ENCODE measurements around the gene LDB3.

Gene LDB3

DNA sequence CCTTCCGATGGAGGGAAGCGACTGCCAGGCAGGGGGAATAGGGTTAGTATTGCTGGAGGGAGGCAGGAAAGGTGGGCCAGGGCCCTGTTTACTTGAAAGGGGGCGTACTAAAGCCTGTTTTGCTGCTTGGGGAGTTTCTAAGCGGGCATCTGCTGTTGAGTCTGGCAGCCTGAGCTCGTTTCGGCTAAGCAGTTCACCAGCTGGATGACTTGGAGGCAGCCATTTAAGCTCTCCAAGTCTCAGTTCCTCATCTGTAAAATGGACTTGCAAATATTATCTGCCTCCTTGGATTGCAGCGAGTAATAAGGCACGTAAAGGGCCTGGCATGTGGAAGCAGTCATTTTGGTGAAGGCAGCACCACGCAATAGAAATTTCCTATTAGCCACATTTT lies 44.0 kb downstream of the LDB3 start:
- peak overlapping the region; percentile 94 for H3K27ac ChIP-seq (ENCODE audit: low read depth, low read length)
- no peaks in the 10 kb centered on the region for H3K9me3 ChIP-seq (ENCODE audit: low read length)
- peaks cover 23% of the 10 kb centered on the region for H3K4me1 ChIP-seq (ENCODE audit: insufficient read depth, low read length)
- H3K27me3 ChIP-seq (ENCODE audit: control insufficient read depth in 1 of 2, insufficient read depth in 2 of 2, low read length in 2 of 2): no peaks in the 10 kb centered on the region
- H3K4me3 ChIP-seq (ENCODE audit: low read depth in 1 of 2, low read length in 2 of 2): peak overlapping the region; percentile 49 to 67
- H3K9ac ChIP-seq (ENCODE audit: low read length): peak overlapping the region; percentile 83
- peaks cover 43% of the 10 kb centered on the region for H3K36me3 ChIP-seq (ENCODE audit: insufficient read depth, low read length)

DNA sequence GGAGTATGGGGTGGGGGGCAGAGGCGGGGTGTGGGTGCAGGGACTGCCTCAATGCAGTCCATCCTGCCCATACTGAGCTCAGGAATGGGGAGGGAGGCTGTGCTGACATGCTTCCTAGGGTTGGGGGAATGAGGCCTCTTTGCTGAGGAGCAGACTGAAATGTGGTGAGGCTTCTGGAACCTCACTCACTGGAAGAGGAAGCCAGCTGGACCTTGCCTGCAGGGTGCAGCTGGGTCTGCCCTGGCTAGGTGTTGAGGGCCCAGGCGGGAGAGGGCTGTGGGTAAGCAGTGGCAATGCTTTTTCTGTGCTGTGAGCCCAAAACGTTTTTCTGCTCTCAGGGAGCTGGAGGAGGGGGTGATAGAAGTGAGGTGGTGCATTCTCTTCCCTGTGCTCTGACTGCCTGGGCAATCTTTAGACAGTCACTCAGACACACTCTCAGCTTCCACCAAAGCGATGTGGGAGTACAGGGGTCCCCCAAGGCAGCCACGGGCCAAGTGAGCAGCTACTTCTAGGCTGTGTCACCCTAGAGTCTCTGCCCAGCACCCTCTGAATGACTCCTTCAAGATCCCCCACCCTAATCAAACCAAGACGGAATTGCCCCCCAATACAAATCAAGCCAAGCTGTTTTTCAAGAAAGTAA lies 47.0 kb downstream of the LDB3 start:
- Histone ChIP-seq H3K9me3 (ENCODE audit: low read length) (no peaks in the 10 kb centered on the region), H3K27ac (ENCODE audit: low read depth, low read length) (no peak overlapping the region), H3K36me3 (ENCODE audit: insufficient read depth, low read length) (peaks cover 41% of the 10 kb centered on the region), H3K4me3 (ENCODE audit: low read depth in 1 of 2, low read length in 2 of 2) (no peak overlapping the region), H3K4me1 (ENCODE audit: insufficient read depth, low read length) (peaks cover 23% of the 10 kb centered on the region), H3K9ac (ENCODE audit: low read length) (no peak overlapping the region), H3K27me3 (ENCODE audit: control insufficient read depth in 1 of 2, insufficient read depth in 2 of 2, low read length in 2 of 2) (no peaks in the 10 kb centered on the region)

DNA sequence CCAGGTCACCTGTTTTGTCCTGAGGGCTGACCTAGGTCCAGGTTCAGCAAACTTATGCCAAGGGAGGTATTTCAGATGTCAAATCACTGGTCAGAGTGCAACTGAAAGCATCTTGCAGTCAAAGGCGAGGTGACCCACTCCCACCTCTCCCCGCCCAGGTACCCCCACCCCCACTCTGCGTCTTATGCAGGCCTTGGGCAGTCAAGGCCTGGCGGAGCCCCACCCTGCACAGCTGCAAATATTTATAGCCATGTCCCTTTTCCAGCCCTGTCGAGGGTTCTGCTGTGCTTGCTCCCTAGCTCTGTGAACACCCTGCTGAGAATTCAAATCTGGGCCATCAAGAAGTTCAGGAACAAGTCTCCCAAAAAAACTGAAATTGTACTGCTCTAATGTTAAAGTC lies 47.5 kb downstream of the LDB3 start:
- H3K27ac ChIP-seq (ENCODE audit: low read depth, low read length): no peak overlapping the region
- H3K36me3 ChIP-seq (ENCODE audit: insufficient read depth, low read length): peaks cover 46% of the 10 kb centered on the region
- no peak overlapping the region for H3K4me3 ChIP-seq (ENCODE audit: low read depth in 1 of 2, low read length in 2 of 2)
- H3K27me3 ChIP-seq (ENCODE audit: control insufficient read depth in 1 of 2, insufficient read depth in 2 of 2, low read length in 2 of 2): no peaks in the 10 kb centered on the region
- H3K9me3 ChIP-seq (ENCODE audit: low read length): no peaks in the 10 kb centered on the region
- H3K4me1 ChIP-seq (ENCODE audit: insufficient read depth, low read length): peaks cover 18% of the 10 kb centered on the region
- no peak overlapping the region for H3K9ac ChIP-seq (ENCODE audit: low read length)

DNA sequence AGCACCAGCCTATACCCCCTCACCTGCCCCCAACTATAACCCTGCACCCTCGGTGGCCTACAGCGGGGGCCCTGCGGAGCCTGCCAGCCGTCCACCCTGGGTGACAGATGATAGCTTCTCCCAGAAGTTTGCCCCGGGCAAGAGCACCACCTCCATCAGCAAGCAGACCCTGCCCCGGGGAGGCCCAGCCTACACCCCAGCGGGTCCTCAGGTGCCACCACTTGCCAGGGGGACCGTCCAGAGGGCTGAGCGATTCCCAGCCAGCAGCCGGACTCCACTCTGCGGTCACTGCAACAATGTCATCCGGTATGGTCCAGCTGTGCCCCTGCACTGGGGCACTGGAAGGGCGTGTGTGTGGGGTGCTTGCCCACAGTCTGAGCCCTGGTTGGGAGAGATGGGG lies 48.2 kb downstream of the LDB3 start:
- H3K4me1 ChIP-seq (ENCODE audit: insufficient read depth, low read length): peaks cover 16% of the 10 kb centered on the region
- H3K36me3 ChIP-seq (ENCODE audit: insufficient read depth, low read length): peaks cover 53% of the 10 kb centered on the region
- H3K27me3 ChIP-seq (ENCODE audit: control insufficient read depth in 1 of 2, insufficient read depth in 2 of 2, low read length in 2 of 2): no peaks in the 10 kb centered on the region
- no peak overlapping the region for H3K4me3 ChIP-seq (ENCODE audit: low read depth in 1 of 2, low read length in 2 of 2)
- H3K9ac ChIP-seq (ENCODE audit: low read length): no peak overlapping the region
- no peak overlapping the region for H3K27ac ChIP-seq (ENCODE audit: low read depth, low read length)
- H3K9me3 ChIP-seq (ENCODE audit: low read length): no peaks in the 10 kb centered on the region

DNA sequence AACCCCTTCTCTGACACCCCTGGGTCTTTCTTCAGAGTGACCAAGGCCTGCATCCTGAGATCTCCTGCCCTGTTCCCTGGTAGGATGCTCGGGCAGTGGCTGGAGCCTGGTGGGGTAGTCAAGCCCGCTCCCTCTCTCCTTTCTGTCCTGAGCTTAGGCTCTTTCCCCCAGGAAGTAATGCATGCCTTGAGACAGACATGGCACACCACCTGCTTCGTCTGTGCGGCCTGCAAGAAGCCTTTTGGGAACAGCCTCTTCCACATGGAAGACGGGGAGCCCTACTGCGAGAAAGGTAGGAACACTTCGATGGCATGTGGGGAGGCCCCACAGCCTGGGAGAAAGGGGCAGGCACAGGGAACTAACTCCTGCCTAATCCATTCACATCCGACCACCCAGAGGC lies 50.2 kb downstream of the LDB3 start:
- no peak overlapping the region for H3K9ac ChIP-seq (ENCODE audit: low read length)

DNA sequence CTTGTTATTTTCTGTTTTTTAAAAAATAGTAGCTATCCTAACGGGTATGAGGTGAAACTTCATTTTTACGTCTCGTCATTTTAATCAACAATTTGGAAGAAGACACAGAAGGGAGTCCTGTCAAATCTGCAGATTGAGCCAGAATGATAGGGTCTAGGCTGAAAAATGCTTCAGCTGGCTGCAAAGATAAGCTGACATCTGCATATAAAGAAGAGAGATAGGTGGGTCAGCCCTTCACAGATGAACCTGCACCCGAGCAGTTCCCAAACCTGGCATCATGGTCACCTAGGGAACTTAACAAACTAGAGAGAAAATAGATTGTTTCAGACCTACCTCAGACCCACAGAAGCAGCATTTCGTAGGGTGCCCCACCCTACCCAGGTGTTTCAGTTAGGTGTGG lies 52.9 kb downstream of the LDB3 start:
- Histone ChIP-seq H3K9me3 (ENCODE audit: low read length) (no peaks in the 10 kb centered on the region), H3K36me3 (ENCODE audit: insufficient read depth, low read length) (peaks cover 56% of the 10 kb centered on the region), H3K27ac (ENCODE audit: low read depth, low read length) (no peak overlapping the region), H3K9ac (ENCODE audit: low read length) (no peak overlapping the region), H3K4me3 (ENCODE audit: low read depth in 1 of 2, low read length in 2 of 2) (no peak overlapping the region), H3K27me3 (ENCODE audit: control insufficient read depth in 1 of 2, insufficient read depth in 2 of 2, low read length in 2 of 2) (no peaks in the 10 kb centered on the region), H3K4me1 (ENCODE audit: insufficient read depth, low read length) (peaks cover 6% of the 10 kb centered on the region)

More for the DNA sequence above, 50.2 kb downstream of the LDB3 start:
- H3K4me1 ChIP-seq (ENCODE audit: insufficient read depth, low read length): peaks cover 11% of the 10 kb centered on the region
- H3K27ac ChIP-seq (ENCODE audit: low read depth, low read length): no peak overlapping the region
- H3K4me3 ChIP-seq (ENCODE audit: low read depth in 1 of 2, low read length in 2 of 2): no peak overlapping the region
- H3K36me3 ChIP-seq (ENCODE audit: insufficient read depth, low read length): peaks cover 54% of the 10 kb centered on the region
- H3K9me3 ChIP-seq (ENCODE audit: low read length): no peaks in the 10 kb centered on the region
- H3K27me3 ChIP-seq (ENCODE audit: control insufficient read depth in 1 of 2, insufficient read depth in 2 of 2, low read length in 2 of 2): no peaks in the 10 kb centered on the region

DNA sequence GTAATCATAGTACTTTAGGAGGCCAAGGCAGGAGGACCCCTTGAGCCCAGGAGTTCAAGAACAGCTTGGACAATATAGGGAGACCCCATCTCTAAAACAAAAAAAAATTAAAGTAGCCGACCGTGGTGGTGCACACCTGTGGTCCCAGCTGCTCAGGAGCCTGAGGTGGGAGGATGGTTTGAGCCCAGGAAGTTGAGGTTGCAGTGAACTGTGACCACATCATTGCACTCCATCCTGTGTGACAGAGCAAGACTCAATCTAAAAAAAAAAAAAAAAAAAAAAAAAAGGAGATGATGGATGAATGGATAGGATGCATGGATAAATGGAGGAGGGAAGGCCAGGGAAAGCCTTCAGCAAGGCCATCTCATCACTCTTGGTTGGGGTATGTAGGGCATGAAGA lies 54.7 kb downstream of the LDB3 start:
- peaks cover 9% of the 10 kb centered on the region for H3K4me1 ChIP-seq (ENCODE audit: insufficient read depth, low read length)
- no peak overlapping the region for H3K27ac ChIP-seq (ENCODE audit: low read depth, low read length)

DNA sequence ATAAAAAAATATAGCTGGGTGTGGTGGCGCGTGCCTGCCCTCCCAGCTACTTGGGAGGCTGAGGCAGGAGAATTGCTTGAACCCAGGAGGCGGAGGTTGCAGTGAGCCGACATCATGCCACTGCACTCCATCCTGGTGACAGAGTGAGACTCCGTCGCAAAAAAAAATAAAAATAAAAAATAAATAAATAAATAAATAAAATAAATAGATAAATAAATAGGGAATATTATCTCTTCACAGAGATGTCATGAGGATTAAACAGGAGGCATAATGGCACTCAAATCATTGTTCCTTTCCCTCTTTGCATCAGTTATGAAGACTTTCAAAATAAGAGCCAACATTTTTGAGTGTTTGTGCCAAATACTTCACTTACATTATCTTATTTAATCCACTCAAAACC lies 56.1 kb downstream of the LDB3 start:
- Histone ChIP-seq H3K4me1 (ENCODE audit: insufficient read depth, low read length) (peaks cover 13% of the 10 kb centered on the region), H3K36me3 (ENCODE audit: insufficient read depth, low read length) (peaks cover 38% of the 10 kb centered on the region), H3K9ac (ENCODE audit: low read length) (no peak overlapping the region), H3K27me3 (ENCODE audit: control insufficient read depth in 1 of 2, insufficient read depth in 2 of 2, low read length in 2 of 2) (no peaks in the 10 kb centered on the region), H3K27ac (ENCODE audit: low read depth, low read length) (no peak overlapping the region), H3K9me3 (ENCODE audit: low read length) (no peaks in the 10 kb centered on the region), H3K4me3 (ENCODE audit: low read depth in 1 of 2, low read length in 2 of 2) (no peak overlapping the region)

More for the DNA sequence above, 54.7 kb downstream of the LDB3 start:
- Histone ChIP-seq H3K27me3 (ENCODE audit: control insufficient read depth in 1 of 2, insufficient read depth in 2 of 2, low read length in 2 of 2) (no peaks in the 10 kb centered on the region), H3K36me3 (ENCODE audit: insufficient read depth, low read length) (peaks cover 53% of the 10 kb centered on the region), H3K9me3 (ENCODE audit: low read length) (no peaks in the 10 kb centered on the region), H3K4me3 (ENCODE audit: low read depth in 1 of 2, low read length in 2 of 2) (no peak overlapping the region), H3K9ac (ENCODE audit: low read length) (no peak overlapping the region)

DNA sequence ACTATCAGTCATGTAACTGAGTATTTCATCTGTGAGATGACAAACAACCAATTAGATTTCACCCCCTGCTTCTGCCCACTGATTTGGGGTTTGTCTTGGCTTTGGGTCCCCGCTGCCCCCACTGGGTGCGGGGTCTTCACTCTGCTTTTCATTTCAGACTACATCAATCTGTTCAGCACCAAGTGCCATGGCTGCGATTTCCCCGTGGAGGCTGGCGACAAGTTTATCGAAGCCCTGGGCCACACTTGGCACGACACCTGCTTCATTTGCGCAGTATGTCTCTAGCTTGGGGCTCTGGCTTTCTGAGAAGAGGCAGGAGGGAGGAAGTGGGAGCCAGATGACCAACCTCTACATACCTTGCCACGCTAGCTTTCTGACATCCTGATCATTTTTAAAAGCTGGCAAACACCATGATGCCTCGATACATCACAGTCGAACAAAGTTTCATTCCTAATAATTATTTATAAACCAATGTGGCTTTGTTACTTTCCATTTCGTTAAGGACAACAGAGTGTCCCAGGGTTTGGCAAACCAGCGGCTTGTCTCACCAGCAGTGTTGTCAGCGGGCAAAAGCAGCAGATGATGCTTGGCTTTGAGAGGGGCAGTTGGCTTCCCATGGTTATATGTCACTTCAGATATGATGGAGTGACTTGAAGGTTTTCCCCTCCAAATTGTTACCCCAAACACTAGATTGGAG lies 57.8 kb downstream of the LDB3 start:
- H3K4me1 ChIP-seq (ENCODE audit: insufficient read depth, low read length): peaks cover 24% of the 10 kb centered on the region
- H3K36me3 ChIP-seq (ENCODE audit: insufficient read depth, low read length): peaks cover 24% of the 10 kb centered on the region
- H3K27ac ChIP-seq (ENCODE audit: low read depth, low read length): peak overlapping the region; percentile 6
- no peak overlapping the region for H3K9ac ChIP-seq (ENCODE audit: low read length)
- no peaks in the 10 kb centered on the region for H3K9me3 ChIP-seq (ENCODE audit: low read length)
- H3K4me3 ChIP-seq (ENCODE audit: low read depth in 1 of 2, low read length in 2 of 2): no peak overlapping the region
- H3K27me3 ChIP-seq (ENCODE audit: control insufficient read depth in 1 of 2, insufficient read depth in 2 of 2, low read length in 2 of 2): no peaks in the 10 kb centered on the region

DNA sequence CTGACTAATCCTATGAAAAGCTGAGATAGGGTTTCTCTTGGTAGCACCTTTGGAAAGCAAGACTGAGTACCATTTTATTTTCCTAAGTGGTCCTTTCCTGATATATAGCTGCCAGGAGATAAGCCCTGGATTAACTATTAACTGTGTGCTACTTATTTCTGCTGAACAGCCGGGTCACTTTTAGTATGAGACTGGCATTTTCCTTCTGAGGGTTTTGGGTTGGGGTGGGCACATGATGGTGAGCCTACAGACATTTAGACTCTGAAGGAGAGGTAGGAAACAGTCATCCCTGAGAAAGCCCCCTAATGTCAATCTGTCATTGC lies 58.3 kb downstream of the LDB3 start:
- no peaks in the 10 kb centered on the region for H3K9me3 ChIP-seq (ENCODE audit: low read length)
- no peak overlapping the region for H3K4me3 ChIP-seq (ENCODE audit: low read depth in 1 of 2, low read length in 2 of 2)
- no peak overlapping the region for H3K9ac ChIP-seq (ENCODE audit: low read length)
- H3K27me3 ChIP-seq (ENCODE audit: control insufficient read depth in 1 of 2, insufficient read depth in 2 of 2, low read length in 2 of 2): no peaks in the 10 kb centered on the region
- H3K36me3 ChIP-seq (ENCODE audit: insufficient read depth, low read length): peaks cover 19% of the 10 kb centered on the region
- peaks cover 24% of the 10 kb centered on the region for H3K4me1 ChIP-seq (ENCODE audit: insufficient read depth, low read length)
- peak overlapping the region; percentile 6 for H3K27ac ChIP-seq (ENCODE audit: low read depth, low read length)

DNA sequence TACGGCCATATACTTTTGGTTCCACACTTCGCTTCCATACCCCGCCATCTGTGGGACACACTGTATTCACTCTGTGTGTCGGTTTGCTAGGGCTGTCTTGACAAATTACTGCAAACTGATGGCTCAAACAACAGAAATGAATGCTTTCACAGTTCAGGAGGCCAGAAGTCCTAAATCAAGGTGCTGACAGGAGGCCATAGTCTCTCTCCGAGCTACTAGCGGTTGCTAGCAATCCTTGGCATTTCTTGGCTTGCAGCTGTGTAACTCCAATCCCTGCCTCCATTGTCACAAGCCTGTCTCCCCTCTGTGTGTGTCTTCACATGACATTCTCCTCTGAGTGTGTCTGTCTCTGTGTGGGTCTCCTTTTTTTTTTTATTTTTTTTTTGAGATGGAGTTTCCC lies 59.2 kb downstream of the LDB3 start:
- Histone ChIP-seq H3K4me1 (ENCODE audit: insufficient read depth, low read length) (peaks cover 27% of the 10 kb centered on the region), H3K36me3 (ENCODE audit: insufficient read depth, low read length) (peaks cover 16% of the 10 kb centered on the region), H3K9me3 (ENCODE audit: low read length) (no peaks in the 10 kb centered on the region), H3K9ac (ENCODE audit: low read length) (no peak overlapping the region), H3K4me3 (ENCODE audit: low read depth in 1 of 2, low read length in 2 of 2) (no peak overlapping the region), H3K27ac (ENCODE audit: low read depth, low read length) (peak overlapping the region; percentile 49), H3K27me3 (ENCODE audit: control insufficient read depth in 1 of 2, insufficient read depth in 2 of 2, low read length in 2 of 2) (no peaks in the 10 kb centered on the region)

DNA sequence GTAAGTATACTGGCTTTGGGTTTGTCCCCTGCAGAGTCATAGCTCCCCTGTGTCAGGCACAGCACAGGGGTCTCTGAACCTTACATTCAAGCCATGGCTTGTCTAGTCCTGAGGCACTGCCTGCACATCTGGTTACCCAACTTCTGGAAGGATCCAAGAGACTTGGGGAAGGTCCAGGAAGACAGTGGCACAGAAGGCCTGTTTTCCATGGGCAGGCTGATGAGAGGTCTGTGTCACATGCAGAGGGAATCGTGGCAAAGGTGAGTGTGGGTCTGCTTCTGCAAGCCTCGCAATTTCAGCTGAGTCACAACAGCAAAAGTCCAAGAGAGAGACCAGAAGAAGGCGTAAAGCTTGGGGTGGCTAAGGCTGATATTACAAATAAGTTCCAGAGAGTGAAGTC lies 59.7 kb downstream of the LDB3 start:
- H3K4me1 ChIP-seq (ENCODE audit: insufficient read depth, low read length): peaks cover 32% of the 10 kb centered on the region
- H3K9me3 ChIP-seq (ENCODE audit: low read length): no peaks in the 10 kb centered on the region
- no peaks in the 10 kb centered on the region for H3K27me3 ChIP-seq (ENCODE audit: control insufficient read depth in 1 of 2, insufficient read depth in 2 of 2, low read length in 2 of 2)
- peaks cover 16% of the 10 kb centered on the region for H3K36me3 ChIP-seq (ENCODE audit: insufficient read depth, low read length)
- peak overlapping the region; percentile 48 for H3K27ac ChIP-seq (ENCODE audit: low read depth, low read length)
- H3K9ac ChIP-seq (ENCODE audit: low read length): no peak overlapping the region
- H3K4me3 ChIP-seq (ENCODE audit: low read depth in 1 of 2, low read length in 2 of 2): no peak overlapping the region
